ENCODE measurements around the gene IFITM1. TPM values are rescaled to one million over a fixed set of nuclear protein-coding genes. Genes with fewer than 3 reads are reported as not detected.

Gene IFITM1
- total RNA-seq, 1 donor from 2014 or later: 21.2 TPM

GRCh38 chr11:289398-289711 lies 24.5 kb upstream of the IFITM1 start:
- Mint-ChIP-seq H3K4me3 (peak overlapping the region; percentile 79), H3K4me1 (peaks cover 17% of the 10 kb centered on the region), H3K27me3 (peaks cover 12% of the 10 kb centered on the region), H3K27ac (no peak overlapping the region), H3K36me3 (ENCODE audit: low read depth) (peaks cover 17% of the 10 kb centered on the region), H3K9me3 (no peaks in the 10 kb centered on the region)
- intact Hi-C loops (cut with micrococcal nuclease): loop anchor here (2.0 to 5.0 kb wide), 3 partner anchors 13 to 52 kb away; partner anchors contain the start of genes PSMD13 and SIRT3
- ChIA-PET POLR2A (interaction anchor here (0.8 to 3.6 kb wide), 15 partner anchors 9 to 217 kb away, joined by 3 to 35 read pairs (median 4); partner anchors contain the start of genes BET1L, IFITM2, RIC8A and RNH1), CTCF (interaction anchor here (2.2 kb wide), 1 partner anchor 39 kb away, joined by 9 read pairs; no protein-coding TSS in a partner anchor)
- DNase-seq (no peak), ATAC-seq (ENCODE audit: low read depth) (peak; percentile 22)
- no peak for TF ChIP-seq CTCF (IDR thresholded peaks at IDR 0.05)

DNA sequence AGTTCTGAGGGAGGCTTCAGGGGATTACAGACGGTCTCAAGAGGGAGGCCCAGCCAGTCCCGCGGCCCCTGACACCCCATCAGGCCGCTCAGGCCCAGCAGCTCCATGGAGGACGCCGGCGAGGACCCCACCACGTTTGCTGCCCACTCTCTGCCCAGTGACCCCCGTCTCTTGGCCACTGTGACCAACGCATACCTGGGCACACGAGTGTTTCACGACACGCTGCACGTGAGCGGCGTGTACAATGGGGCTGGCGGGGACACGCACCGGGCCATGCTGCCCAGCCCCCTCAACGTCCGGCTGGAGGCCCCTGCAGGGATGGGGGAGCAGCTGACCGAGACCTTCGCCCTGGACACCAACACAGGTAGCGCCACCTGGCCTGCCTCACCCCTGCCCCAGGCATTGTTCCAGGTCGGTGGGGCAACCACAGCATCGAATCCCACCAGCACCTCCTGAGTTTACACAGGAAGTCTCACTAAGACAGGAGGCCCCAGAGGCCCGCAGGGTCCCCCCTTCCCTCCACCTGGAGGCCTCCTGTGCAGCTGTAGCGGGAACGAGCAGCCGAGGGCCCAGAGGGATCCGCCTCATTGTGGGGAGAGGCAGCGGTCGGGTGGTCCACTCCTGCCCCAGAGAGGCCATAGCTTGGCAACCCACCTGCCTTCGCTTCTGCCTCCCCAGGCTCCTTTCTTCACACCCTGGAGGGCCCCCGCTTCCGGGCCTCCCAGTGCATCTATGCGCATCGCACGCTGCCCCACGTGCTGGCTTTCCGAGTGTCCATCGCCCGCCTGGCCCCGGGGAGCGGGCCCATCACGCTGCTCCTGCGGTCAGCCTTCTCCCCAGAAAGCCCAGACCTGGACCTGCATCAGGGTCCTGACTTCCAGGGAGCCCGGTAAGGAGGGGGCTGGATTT lies 23.9 kb upstream of the IFITM1 start:
- peak overlapping the region; percentile 79 for H3K4me3 Mint-ChIP-seq
- ChIA-PET CTCF (interaction anchor here (0.9 to 2.2 kb wide), 2 partner anchors 39 kb away, joined by 4 to 9 read pairs; no protein-coding TSS in a partner anchor), POLR2A (interaction anchor here (0.8 to 3.6 kb wide), 11 partner anchors 10 to 217 kb away, joined by 3 to 35 read pairs (median 4); partner anchors contain the start of genes BET1L, IFITM2, RIC8A and RNH1)
- H3K4me1 Mint-ChIP-seq: peaks cover 17% of the 10 kb centered on the region
- no peaks in the 10 kb centered on the region for H3K9me3 Mint-ChIP-seq
- DNase-seq: peak; percentile 15
- peaks cover 11% of the 10 kb centered on the region for H3K27me3 Mint-ChIP-seq
- intact Hi-C loops (cut with micrococcal nuclease): loop anchor here (2.0 to 5.0 kb wide), 3 partner anchors 13 to 53 kb away; partner anchors contain the start of genes PSMD13 and SIRT3
- H3K27ac Mint-ChIP-seq: no peak overlapping the region
- no peak for TF ChIP-seq CTCF (IDR thresholded peaks at IDR 0.05)
- H3K36me3 Mint-ChIP-seq (ENCODE audit: low read depth): peaks cover 20% of the 10 kb centered on the region
- ATAC-seq (ENCODE audit: low read depth): no peak

GRCh38 chr11:290621-291231 lies 23.1 kb upstream of the IFITM1 start:
- Mint-ChIP-seq H3K27ac (no peak overlapping the region), H3K4me1 (peaks cover 17% of the 10 kb centered on the region), H3K36me3 (ENCODE audit: low read depth) (peaks cover 22% of the 10 kb centered on the region), H3K4me3 (peak overlapping the region; percentile 79), H3K9me3 (no peaks in the 10 kb centered on the region), H3K27me3 (peaks cover 4% of the 10 kb centered on the region)
- no peak for TF ChIP-seq CTCF (IDR thresholded peaks at IDR 0.05)
- DNase-seq (peak; percentile 15), ATAC-seq (ENCODE audit: low read depth) (no peak)
- intact Hi-C loops (cut with micrococcal nuclease): no loop called here
- ChIA-PET CTCF (interaction anchor here (0.9 kb wide), 1 partner anchor 40 kb away, joined by 4 read pairs; no protein-coding TSS in a partner anchor), POLR2A (interaction anchor here (1.0 to 3.6 kb wide), 4 partner anchors 11 to 83 kb away, joined by 3 to 35 read pairs (median 10); partner anchors contain the start of genes BET1L and RIC8A)

DNA sequence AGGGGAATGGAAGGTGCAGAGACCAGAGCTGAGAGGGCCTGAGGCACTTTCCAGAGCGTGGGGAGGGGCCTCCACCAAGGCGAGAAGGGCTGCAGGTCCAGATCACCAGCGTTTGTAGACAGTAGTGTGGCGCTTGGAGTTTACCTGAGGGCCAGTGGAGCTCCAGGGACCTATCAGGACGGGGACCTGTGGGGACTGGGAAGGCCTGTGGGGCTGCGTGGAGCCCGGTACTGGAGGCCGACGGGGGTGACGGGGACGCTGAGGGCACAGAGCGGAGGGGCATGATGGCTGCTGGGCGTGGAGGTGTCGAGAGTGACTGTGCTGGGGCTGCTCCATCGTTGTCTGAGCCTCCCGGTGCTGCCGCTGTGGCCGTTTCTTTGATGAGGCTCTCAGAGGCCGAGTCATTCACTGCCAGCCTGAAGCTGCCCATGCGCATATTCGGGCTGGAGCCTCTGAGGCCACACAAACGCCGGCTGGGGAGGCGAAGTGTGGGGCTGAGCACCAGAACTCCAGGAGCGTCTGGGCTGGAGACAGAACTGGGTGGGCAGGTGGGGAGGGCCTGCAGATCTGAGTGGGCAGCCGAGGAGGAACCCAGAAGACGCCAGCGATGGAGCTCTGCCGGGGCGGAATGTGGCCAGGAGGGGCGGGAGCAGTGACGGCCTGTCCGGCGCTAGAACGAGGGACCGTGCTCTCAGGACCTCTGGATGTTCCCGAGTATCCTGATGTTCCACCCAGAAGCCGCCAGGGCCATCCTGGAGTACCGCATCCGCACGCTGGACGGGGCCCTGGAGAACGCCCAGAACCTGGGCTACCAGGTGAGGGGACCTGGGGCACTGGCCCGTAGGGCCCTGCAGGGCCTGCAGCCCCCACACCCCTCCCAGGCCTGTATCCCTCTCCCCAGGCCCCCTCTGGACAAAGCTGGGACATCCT lies 22.3 kb upstream of the IFITM1 start:
- intact Hi-C loops (cut with micrococcal nuclease): no loop called here
- DNase-seq (no peak), ATAC-seq (ENCODE audit: low read depth) (no peak)
- Mint-ChIP-seq H3K27me3 (peaks cover 3% of the 10 kb centered on the region), H3K9me3 (no peaks in the 10 kb centered on the region), H3K4me1 (peaks cover 17% of the 10 kb centered on the region), H3K4me3 (peak overlapping the region; percentile 38), H3K27ac (no peak overlapping the region), H3K36me3 (ENCODE audit: low read depth) (peaks cover 23% of the 10 kb centered on the region)
- ChIA-PET POLR2A (interaction anchor here (1.0 to 3.1 kb wide), 3 partner anchors 12 to 84 kb away, joined by 3 to 15 read pairs (median 5); partner anchors contain the start of genes BET1L and RIC8A), CTCF (interaction anchor here (0.9 kb wide), 1 partner anchor 41 kb away, joined by 4 read pairs; no protein-coding TSS in a partner anchor)
- no peak for TF ChIP-seq CTCF (IDR thresholded peaks at IDR 0.05)

All from activated B cell treated with CpG ODN at 0.5 μM for 24 hours (primary cell).